Type B pancreatic cell (in vitro differentiated cells): ENCODE data around the gene CYBA. TPM values are rescaled to one million over a fixed set of nuclear protein-coding genes. Genes with fewer than 3 reads are reported as not detected.

Source experiments
- DNase-seq: peaks from one replicate; pipeline ENCODE4 v3.0.0; 2021; ENCODE audit warnings: mixed read lengths; ENCODE audit not compliant: unreplicated experiment; ENCODE audit errors: extremely low spot score
- H3K27ac Mint-ChIP-seq: 2 replicates; pipeline ENCODE4 v1.8.0; 2021; ENCODE audit warnings: mild to moderate bottlenecking, mixed read lengths
- H3K27me3 Mint-ChIP-seq: 2 replicates; pipeline ENCODE4 v1.8.0; 2021; ENCODE audit warnings: mixed read lengths
- H3K36me3 Mint-ChIP-seq: 2 replicates; pipeline ENCODE4 v1.8.0; 2021; ENCODE audit warnings: mixed read lengths
- H3K4me1 Mint-ChIP-seq: one replicate; pipeline ENCODE4 v1.8.0; 2021; ENCODE audit warnings: mixed read lengths; ENCODE audit not compliant: unreplicated experiment
- H3K4me3 Mint-ChIP-seq: 2 replicates; pipeline ENCODE4 v1.8.0; 2021; ENCODE audit warnings: mild to moderate bottlenecking, mixed read lengths
- H3K9me3 Mint-ChIP-seq: 2 replicates; pipeline ENCODE4 v1.8.0; 2021; ENCODE audit warnings: mixed read lengths
- CTCF ChIP-seq: fragments of 200-600 bp; sonication (generic); conservative IDR thresholded peaks from 2 replicates; pipeline ENCODE4 v1.5.0; 2021; ENCODE audit warnings: antibody characterized with exemption, mild to moderate bottlenecking
- total RNA-seq: library from RNA; stranded (reverse); gene quantifications from 2 replicates; pipeline ENCODE4 v1.2.1, GENCODE V29; 2021; ENCODE audit warnings: low replicate concordance

The CYBA gene
- total RNA-seq, 1 donor from 2014 or later: 120 TPM

- no peaks in the 10 kb centered on the region for H3K36me3 Mint-ChIP-seq
- H3K9me3 Mint-ChIP-seq: no peaks in the 10 kb centered on the region
- no peak overlapping the region for H3K27ac Mint-ChIP-seq
- no peaks in the 10 kb centered on the region for H3K4me1 Mint-ChIP-seq
- no peak for TF ChIP-seq CTCF
- peaks cover 44% of the 10 kb centered on the region for H3K27me3 Mint-ChIP-seq
- H3K4me3 Mint-ChIP-seq: peak overlapping the region; percentile 66
- no peak for DNase-seq
These were observed 37.3 kb upstream of the CYBA start for GRCh38 chr16:88688013-88688778.

GRCh38 chr16:88687676-88688012 lies 36.8 kb upstream of the CYBA start:
- Mint-ChIP-seq H3K36me3 (no peaks in the 10 kb centered on the region), H3K27me3 (peaks cover 44% of the 10 kb centered on the region), H3K9me3 (no peaks in the 10 kb centered on the region), H3K4me1 (no peaks in the 10 kb centered on the region), H3K4me3 (peak overlapping the region; percentile 59), H3K27ac (no peak overlapping the region)
- TF ChIP-seq CTCF: no peak
- DNase-seq: no peak

GRCh38 chr16:88687254-88687576 lies 36.4 kb upstream of the CYBA start:
- Mint-ChIP-seq H3K27ac (no peak overlapping the region), H3K4me3 (no peak overlapping the region), H3K4me1 (no peaks in the 10 kb centered on the region), H3K36me3 (no peaks in the 10 kb centered on the region), H3K9me3 (no peaks in the 10 kb centered on the region), H3K27me3 (peaks cover 48% of the 10 kb centered on the region)
- TF ChIP-seq CTCF: no peak
- no peak for DNase-seq

- peak within 1 kb of the TSS; percentile 65 for H3K4me3 Mint-ChIP-seq
- no peak for TF ChIP-seq CTCF
- peak; percentile 86 for DNase-seq
These were observed 35.8 kb upstream of the CYBA start, which contains the start of gene SNAI3 for GRCh38 chr16:88686439-88687253. SNAI3 (minus strand) TSS chr16:88686507; CDS start chr16:88686406, 101 bp downstream.

GRCh38 chr16:88686062-88686438 lies 35.2 kb upstream of the CYBA start:
- Mint-ChIP-seq H3K4me1 (no peaks in the 10 kb centered on the region), H3K27me3 (peaks cover 55% of the 10 kb centered on the region), H3K36me3 (no peaks in the 10 kb centered on the region), H3K27ac (no peak overlapping the region), H3K4me3 (peak overlapping the region; percentile 65), H3K9me3 (no peaks in the 10 kb centered on the region)
- TF ChIP-seq CTCF: no peak
- no peak for DNase-seq

More at GRCh38 chr16:88686439-88687253, 35.8 kb upstream of the CYBA start, which contains the start of gene SNAI3:
- no peak within 1 kb of the TSS for H3K27ac Mint-ChIP-seq
- no peaks in the 10 kb centered on the region for H3K4me1 Mint-ChIP-seq
- no peaks in the 10 kb centered on the region for H3K9me3 Mint-ChIP-seq
- peaks cover 54% of the 10 kb centered on the region for H3K27me3 Mint-ChIP-seq
- H3K36me3 Mint-ChIP-seq: no peaks in the 10 kb centered on the region
